A549 (cell line): ENCODE measurements around the gene MBD3.

Source experiments
- CEBPB ChIP-seq, 2 experiments: fragments of >200 bp in 1 of 2; sonication (Bioruptor Twin) in 1 of 2; formaldehyde crosslinking in 1 of 2; IDR thresholded peaks; 2 replicates each; pipeline ENCODE4 v1.6.1; 2012 to 2016
- EHF ChIP-seq: fragments of 250-450 bp; sonication (Bioruptor Pico); IDR thresholded peaks from 2 replicates; pipeline ENCODE4 v1.5.0; 2020; ENCODE audit warnings: mild to moderate bottlenecking
- EP300 ChIP-seq, 2 experiments: fragments of >200 bp; sonication (Bioruptor Twin); formaldehyde crosslinking; IDR thresholded peaks; 2 replicates in 1 of 2; 3 replicates in 1 of 2; pipeline ENCODE4 v1.6.1; 2016 to 2017
- ESRRA ChIP-seq: fragments of 150-350 bp; IDR thresholded peaks from 2 replicates; pipeline ENCODE4 v1.6.1; 2014; ENCODE audit warnings: mild to moderate bottlenecking, low read length, borderline replicate concordance
- KDM1A ChIP-seq: fragments of 200-600 bp; sonication (generic); IDR thresholded peaks from 2 replicates; pipeline ENCODE4 v1.6.1; 2016; ENCODE audit warnings: low read depth, mild to moderate bottlenecking
- POLR2A ChIP-seq: IDR thresholded peaks from 2 replicates; pipeline ENCODE4 v1.6.1; 2012; ENCODE audit warnings: mild to moderate bottlenecking, low read length
- RAD21 ChIP-seq, 2 experiments: fragments of >200 bp in 1 of 2; sonication (Bioruptor Twin) in 1 of 2; formaldehyde crosslinking in 1 of 2; IDR thresholded peaks in 1 of 2; conservative IDR thresholded peaks in 1 of 2; 2 replicates in 1 of 2; 3 replicates in 1 of 2; pipeline ENCODE4 v1.6.1; 2012 to 2018; ENCODE audit warnings: inconsistent platforms in 1 of 2
- RCOR1 ChIP-seq: fragments of 150-350 bp; IDR thresholded peaks from 2 replicates; pipeline ENCODE4 v1.6.1; 2014; ENCODE audit warnings: antibody characterized with exemption, low read length, low read depth
- ZNF302 ChIP-seq: fragments of 250-450 bp; sonication (Bioruptor Pico); IDR thresholded peaks from 2 replicates; pipeline ENCODE4 v1.9.0; 2021; ENCODE audit warnings: inconsistent platforms, mild to moderate bottlenecking, moderate library complexity
- TF ChIP-seq, protein P1 (sequence below): fragments of 450-650 bp; IDR thresholded peaks from 2 replicates; pipeline ENCODE4 v1.6.1; 2014; ENCODE audit warnings: antibody characterized with exemption
- TF ChIP-seq, protein P2 (sequence below): fragments of >200 bp; sonication (Bioruptor Twin); formaldehyde crosslinking; IDR thresholded peaks from 3 replicates; pipeline ENCODE4 v1.5.1; 2016
- TF ChIP-seq, protein P3 (sequence below): IDR thresholded peaks from 2 replicates; pipeline ENCODE4 v1.6.1; 2012; ENCODE audit warnings: low read depth, borderline replicate concordance
- TF ChIP-seq, protein P4 (sequence below): fragments of >200 bp; sonication (Bioruptor Twin); formaldehyde crosslinking; IDR thresholded peaks from 3 replicates; pipeline ENCODE4 v1.6.1; 2016

DNA sequence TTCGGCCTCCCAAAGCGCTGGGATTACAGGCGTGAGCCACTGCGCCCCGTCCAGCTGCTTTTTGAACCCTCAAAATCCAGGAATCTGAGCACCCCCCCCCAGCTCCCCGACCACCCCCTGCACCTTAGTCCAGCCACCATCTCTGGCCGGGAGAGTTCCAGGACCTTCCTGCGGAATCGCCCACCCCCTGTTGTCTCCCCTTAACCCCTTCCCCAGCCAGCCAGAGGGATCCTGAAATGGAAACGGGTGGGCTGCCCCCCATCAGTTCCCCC, 772 bp upstream of the MBD3 start:
- no peak for TF ChIP-seq POLR2A
- no peak for TF ChIP-seq RCOR1
- TF ChIP-seq, protein P1, sequence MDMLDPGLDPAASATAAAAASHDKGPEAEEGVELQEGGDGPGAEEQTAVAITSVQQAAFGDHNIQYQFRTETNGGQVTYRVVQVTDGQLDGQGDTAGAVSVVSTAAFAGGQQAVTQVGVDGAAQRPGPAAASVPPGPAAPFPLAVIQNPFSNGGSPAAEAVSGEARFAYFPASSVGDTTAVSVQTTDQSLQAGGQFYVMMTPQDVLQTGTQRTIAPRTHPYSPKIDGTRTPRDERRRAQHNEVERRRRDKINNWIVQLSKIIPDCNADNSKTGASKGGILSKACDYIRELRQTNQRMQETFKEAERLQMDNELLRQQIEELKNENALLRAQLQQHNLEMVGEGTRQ = no peak
- TF ChIP-seq, protein P2, sequence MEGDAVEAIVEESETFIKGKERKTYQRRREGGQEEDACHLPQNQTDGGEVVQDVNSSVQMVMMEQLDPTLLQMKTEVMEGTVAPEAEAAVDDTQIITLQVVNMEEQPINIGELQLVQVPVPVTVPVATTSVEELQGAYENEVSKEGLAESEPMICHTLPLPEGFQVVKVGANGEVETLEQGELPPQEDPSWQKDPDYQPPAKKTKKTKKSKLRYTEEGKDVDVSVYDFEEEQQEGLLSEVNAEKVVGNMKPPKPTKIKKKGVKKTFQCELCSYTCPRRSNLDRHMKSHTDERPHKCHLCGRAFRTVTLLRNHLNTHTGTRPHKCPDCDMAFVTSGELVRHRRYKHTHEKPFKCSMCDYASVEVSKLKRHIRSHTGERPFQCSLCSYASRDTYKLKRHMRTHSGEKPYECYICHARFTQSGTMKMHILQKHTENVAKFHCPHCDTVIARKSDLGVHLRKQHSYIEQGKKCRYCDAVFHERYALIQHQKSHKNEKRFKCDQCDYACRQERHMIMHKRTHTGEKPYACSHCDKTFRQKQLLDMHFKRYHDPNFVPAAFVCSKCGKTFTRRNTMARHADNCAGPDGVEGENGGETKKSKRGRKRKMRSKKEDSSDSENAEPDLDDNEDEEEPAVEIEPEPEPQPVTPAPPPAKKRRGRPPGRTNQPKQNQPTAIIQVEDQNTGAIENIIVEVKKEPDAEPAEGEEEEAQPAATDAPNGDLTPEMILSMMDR = no peak
- TF ChIP-seq, protein P3, sequence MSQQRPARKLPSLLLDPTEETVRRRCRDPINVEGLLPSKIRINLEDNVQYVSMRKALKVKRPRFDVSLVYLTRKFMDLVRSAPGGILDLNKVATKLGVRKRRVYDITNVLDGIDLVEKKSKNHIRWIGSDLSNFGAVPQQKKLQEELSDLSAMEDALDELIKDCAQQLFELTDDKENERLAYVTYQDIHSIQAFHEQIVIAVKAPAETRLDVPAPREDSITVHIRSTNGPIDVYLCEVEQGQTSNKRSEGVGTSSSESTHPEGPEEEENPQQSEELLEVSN = no peak
- no peak for TF ChIP-seq EHF
- TF ChIP-seq, protein P4, sequence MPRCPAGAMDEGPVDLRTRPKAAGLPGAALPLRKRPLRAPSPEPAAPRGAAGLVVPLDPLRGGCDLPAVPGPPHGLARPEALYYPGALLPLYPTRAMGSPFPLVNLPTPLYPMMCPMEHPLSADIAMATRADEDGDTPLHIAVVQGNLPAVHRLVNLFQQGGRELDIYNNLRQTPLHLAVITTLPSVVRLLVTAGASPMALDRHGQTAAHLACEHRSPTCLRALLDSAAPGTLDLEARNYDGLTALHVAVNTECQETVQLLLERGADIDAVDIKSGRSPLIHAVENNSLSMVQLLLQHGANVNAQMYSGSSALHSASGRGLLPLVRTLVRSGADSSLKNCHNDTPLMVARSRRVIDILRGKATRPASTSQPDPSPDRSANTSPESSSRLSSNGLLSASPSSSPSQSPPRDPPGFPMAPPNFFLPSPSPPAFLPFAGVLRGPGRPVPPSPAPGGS = no peak
- no peak for TF ChIP-seq KDM1A
- no peak for TF ChIP-seq EP300 (IDR thresholded peaks at IDR 0.05)
- TF ChIP-seq CEBPB (IDR thresholded peaks at IDR 0.05) = no peak
- TF ChIP-seq ESRRA = no peak
- no peak for TF ChIP-seq ZNF302 (CRISPR knock-in tag)
- no peak for TF ChIP-seq RAD21 (conservative IDR thresholded peaks at IDR 0.05 in 1 of 2, IDR thresholded peaks at IDR 0.05 in 1 of 2)
